Measurements from ENCODE around the gene CNGA2. TPM values are rescaled to one million over a fixed set of nuclear protein-coding genes. Genes with fewer than 3 reads are reported as not detected.

CNGA2 gene
- total and polyA plus RNA-seq, 2 experiments from 2014 or later = not detected

DNA sequence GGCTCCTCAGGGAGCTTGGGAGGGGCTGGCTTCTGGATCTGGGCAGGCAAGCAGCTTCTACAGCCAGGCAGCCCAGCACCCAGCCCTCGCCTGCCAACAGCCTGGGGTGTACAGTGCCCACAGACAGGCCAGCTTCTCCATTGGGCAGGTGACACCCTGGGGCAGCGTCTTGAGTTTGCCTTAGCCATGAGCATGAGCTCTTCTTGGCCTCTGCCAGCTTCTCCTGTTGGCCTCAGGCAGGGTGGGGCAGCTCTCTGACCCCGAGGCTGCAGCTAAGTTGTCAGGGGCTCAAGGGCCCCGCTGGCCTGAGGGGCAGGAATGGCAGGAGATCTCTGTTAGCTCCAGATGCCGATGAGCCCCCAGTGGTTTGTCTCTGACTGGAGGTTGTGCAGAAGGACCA is 7.8 kb upstream of the CNGA2 start:
- H3K4me2 ChIP-seq = no peak overlapping the region
- no peaks in the 10 kb centered on the region for H3K4me1 ChIP-seq (ENCODE audit: insufficient read depth)
- no peak overlapping the region for H3K27ac Mint-ChIP-seq
- no peaks in the 10 kb centered on the region for H3F3A ChIP-seq (replicated peaks; ENCODE audit: low read depth)
- H2AFZ ChIP-seq = no peak overlapping the region
- H3K9me3 Mint-ChIP-seq = no peaks in the 10 kb centered on the region; the same call in 2 of the 3 replicates
- H3K27me3 ChIP-seq (ENCODE audit: insufficient read depth) = no peaks in the 10 kb centered on the region
- ATAC-seq = no peak
- TF ChIP-seq POLR2AphosphoS5 (IDR thresholded peaks at IDR 0.05; ENCODE audit: low read depth) = no peak
- no peak for TF ChIP-seq EZH2phosphoT487 (IDR thresholded peaks at IDR 0.05; ENCODE audit: unreplicated experiment)
- no peak for TF ChIP-seq ZNF114 (CRISPR knock-in tag; IDR thresholded peaks at IDR 0.05)
- TF ChIP-seq EZH2 (IDR thresholded peaks at IDR 0.05; ENCODE audit: low read depth, unreplicated experiment) = no peak
- TF ChIP-seq, protein P1, sequence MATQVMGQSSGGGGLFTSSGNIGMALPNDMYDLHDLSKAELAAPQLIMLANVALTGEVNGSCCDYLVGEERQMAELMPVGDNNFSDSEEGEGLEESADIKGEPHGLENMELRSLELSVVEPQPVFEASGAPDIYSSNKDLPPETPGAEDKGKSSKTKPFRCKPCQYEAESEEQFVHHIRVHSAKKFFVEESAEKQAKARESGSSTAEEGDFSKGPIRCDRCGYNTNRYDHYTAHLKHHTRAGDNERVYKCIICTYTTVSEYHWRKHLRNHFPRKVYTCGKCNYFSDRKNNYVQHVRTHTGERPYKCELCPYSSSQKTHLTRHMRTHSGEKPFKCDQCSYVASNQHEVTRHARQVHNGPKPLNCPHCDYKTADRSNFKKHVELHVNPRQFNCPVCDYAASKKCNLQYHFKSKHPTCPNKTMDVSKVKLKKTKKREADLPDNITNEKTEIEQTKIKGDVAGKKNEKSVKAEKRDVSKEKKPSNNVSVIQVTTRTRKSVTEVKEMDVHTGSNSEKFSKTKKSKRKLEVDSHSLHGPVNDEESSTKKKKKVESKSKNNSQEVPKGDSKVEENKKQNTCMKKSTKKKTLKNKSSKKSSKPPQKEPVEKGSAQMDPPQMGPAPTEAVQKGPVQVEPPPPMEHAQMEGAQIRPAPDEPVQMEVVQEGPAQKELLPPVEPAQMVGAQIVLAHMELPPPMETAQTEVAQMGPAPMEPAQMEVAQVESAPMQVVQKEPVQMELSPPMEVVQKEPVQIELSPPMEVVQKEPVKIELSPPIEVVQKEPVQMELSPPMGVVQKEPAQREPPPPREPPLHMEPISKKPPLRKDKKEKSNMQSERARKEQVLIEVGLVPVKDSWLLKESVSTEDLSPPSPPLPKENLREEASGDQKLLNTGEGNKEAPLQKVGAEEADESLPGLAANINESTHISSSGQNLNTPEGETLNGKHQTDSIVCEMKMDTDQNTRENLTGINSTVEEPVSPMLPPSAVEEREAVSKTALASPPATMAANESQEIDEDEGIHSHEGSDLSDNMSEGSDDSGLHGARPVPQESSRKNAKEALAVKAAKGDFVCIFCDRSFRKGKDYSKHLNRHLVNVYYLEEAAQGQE (IDR thresholded peaks at IDR 0.05; ENCODE audit: unreplicated experiment) = no peak
- TF ChIP-seq NANOG (IDR thresholded peaks at IDR 0.05; ENCODE audit: borderline replicate concordance) = no peak
- TF ChIP-seq JUNB (IDR thresholded peaks at IDR 0.05; ENCODE audit: unreplicated experiment) = no peak
- no peak for TF ChIP-seq CREB1 (CRISPR knock-in tag; IDR thresholded peaks at IDR 0.05; ENCODE audit: low read depth)
- TF ChIP-seq, protein P2, sequence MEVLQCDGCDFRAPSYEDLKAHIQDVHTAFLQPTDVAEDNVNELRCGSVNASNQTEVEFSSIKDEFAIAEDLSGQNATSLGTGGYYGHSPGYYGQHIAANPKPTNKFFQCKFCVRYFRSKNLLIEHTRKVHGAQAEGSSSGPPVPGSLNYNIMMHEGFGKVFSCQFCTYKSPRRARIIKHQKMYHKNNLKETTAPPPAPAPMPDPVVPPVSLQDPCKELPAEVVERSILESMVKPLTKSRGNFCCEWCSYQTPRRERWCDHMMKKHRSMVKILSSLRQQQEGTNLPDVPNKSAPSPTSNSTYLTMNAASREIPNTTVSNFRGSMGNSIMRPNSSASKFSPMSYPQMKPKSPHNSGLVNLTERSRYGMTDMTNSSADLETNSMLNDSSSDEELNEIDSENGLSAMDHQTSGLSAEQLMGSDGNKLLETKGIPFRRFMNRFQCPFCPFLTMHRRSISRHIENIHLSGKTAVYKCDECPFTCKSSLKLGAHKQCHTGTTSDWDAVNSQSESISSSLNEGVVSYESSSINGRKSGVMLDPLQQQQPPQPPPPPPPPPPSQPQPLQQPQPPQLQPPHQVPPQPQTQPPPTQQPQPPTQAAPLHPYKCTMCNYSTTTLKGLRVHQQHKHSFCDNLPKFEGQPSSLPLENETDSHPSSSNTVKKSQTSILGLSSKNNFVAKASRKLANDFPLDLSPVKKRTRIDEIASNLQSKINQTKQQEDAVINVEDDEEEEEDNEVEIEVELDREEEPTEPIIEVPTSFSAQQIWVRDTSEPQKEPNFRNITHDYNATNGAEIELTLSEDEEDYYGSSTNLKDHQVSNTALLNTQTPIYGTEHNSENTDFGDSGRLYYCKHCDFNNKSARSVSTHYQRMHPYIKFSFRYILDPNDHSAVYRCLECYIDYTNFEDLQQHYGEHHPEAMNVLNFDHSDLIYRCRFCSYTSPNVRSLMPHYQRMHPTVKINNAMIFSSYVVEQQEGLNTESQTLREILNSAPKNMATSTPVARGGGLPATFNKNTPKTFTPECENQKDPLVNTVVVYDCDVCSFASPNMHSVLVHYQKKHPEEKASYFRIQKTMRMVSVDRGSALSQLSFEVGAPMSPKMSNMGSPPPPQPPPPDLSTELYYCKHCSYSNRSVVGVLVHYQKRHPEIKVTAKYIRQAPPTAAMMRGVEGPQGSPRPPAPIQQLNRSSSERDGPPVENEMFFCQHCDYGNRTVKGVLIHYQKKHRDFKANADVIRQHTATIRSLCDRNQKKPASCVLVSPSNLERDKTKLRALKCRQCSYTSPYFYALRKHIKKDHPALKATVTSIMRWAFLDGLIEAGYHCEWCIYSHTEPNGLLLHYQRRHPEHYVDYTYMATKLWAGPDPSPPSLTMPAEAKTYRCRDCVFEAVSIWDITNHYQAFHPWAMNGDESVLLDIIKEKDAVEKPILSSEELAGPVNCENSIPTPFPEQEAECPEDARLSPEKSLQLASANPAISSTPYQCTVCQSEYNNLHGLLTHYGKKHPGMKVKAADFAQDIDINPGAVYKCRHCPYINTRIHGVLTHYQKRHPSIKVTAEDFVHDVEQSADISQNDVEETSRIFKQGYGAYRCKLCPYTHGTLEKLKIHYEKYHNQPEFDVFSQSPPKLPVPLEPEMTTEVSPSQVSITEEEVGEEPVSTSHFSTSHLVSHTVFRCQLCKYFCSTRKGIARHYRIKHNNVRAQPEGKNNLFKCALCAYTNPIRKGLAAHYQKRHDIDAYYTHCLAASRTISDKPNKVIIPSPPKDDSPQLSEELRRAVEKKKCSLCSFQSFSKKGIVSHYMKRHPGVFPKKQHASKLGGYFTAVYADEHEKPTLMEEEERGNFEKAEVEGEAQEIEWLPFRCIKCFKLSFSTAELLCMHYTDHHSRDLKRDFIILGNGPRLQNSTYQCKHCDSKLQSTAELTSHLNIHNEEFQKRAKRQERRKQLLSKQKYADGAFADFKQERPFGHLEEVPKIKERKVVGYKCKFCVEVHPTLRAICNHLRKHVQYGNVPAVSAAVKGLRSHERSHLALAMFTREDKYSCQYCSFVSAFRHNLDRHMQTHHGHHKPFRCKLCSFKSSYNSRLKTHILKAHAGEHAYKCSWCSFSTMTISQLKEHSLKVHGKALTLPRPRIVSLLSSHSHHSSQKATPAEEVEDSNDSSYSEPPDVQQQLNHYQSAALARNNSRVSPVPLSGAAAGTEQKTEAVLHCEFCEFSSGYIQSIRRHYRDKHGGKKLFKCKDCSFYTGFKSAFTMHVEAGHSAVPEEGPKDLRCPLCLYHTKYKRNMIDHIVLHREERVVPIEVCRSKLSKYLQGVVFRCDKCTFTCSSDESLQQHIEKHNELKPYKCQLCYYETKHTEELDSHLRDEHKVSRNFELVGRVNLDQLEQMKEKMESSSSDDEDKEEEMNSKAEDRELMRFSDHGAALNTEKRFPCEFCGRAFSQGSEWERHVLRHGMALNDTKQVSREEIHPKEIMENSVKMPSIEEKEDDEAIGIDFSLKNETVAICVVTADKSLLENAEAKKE (CRISPR knock-in tag; IDR thresholded peaks at IDR 0.05) = no peak
- TF ChIP-seq STAT1 (IDR thresholded peaks at IDR 0.05; ENCODE audit: unreplicated experiment) = no peak
- TF ChIP-seq, protein P3, sequence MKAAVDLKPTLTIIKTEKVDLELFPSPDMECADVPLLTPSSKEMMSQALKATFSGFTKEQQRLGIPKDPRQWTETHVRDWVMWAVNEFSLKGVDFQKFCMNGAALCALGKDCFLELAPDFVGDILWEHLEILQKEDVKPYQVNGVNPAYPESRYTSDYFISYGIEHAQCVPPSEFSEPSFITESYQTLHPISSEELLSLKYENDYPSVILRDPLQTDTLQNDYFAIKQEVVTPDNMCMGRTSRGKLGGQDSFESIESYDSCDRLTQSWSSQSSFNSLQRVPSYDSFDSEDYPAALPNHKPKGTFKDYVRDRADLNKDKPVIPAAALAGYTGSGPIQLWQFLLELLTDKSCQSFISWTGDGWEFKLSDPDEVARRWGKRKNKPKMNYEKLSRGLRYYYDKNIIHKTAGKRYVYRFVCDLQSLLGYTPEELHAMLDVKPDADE (IDR thresholded peaks at IDR 0.05) = no peak
- no peak for TF ChIP-seq ZNF331 (CRISPR knock-in tag; IDR thresholded peaks at IDR 0.05; ENCODE audit: low read depth)
- TF ChIP-seq, protein P4, sequence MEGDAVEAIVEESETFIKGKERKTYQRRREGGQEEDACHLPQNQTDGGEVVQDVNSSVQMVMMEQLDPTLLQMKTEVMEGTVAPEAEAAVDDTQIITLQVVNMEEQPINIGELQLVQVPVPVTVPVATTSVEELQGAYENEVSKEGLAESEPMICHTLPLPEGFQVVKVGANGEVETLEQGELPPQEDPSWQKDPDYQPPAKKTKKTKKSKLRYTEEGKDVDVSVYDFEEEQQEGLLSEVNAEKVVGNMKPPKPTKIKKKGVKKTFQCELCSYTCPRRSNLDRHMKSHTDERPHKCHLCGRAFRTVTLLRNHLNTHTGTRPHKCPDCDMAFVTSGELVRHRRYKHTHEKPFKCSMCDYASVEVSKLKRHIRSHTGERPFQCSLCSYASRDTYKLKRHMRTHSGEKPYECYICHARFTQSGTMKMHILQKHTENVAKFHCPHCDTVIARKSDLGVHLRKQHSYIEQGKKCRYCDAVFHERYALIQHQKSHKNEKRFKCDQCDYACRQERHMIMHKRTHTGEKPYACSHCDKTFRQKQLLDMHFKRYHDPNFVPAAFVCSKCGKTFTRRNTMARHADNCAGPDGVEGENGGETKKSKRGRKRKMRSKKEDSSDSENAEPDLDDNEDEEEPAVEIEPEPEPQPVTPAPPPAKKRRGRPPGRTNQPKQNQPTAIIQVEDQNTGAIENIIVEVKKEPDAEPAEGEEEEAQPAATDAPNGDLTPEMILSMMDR (conservative IDR thresholded peaks at IDR 0.05; ENCODE audit: low read depth in 2 of 2) = no peak
- H3K79me2 ChIP-seq (replicated peaks; ENCODE audit: insufficient read depth) = no peaks in the 10 kb centered on the region
- H3K4me3 ChIP-seq = no peak overlapping the region
- no peak overlapping the region for H3K27ac ChIP-seq (ENCODE audit: low read depth)
- DNase-seq (ENCODE audit: low spot score) = no peak
- no peaks in the 10 kb centered on the region for H4K20me1 ChIP-seq (replicated peaks; ENCODE audit: insufficient read depth)
- peaks cover 2% of the 10 kb centered on the region for H3K27me3 Mint-ChIP-seq (ENCODE audit: insufficient read depth, low read depth, poor library complexity)
- no peaks in the 10 kb centered on the region for H3K36me3 ChIP-seq (ENCODE audit: insufficient read depth)
- H3K4me1 Mint-ChIP-seq = peaks cover 7% of the 10 kb centered on the region; the same call in 2 of the 3 replicates
- no peak overlapping the region for H3K4me3 Mint-ChIP-seq
- H3K9me2 ChIP-seq (ENCODE audit: insufficient read depth) = no peaks in the 10 kb centered on the region
- no peaks in the 10 kb centered on the region for H3K36me3 Mint-ChIP-seq (ENCODE audit: low read depth)

Measured in GM23338 (cell line).